GM13976 (cell line): ENCODE data around the gene EYS.

ENCODE experiments used
- DNase-seq: peaks from one replicate; pipeline ENCODE4 v3.0.0; 2012; ENCODE audit warnings: low spot score
- CTCF ChIP-seq: IDR thresholded peaks from 2 replicates; pipeline ENCODE4 v1.5.1; 2012; ENCODE audit warnings: borderline replicate concordance, mild to moderate bottlenecking; ENCODE audit not compliant: insufficient read depth; ENCODE audit errors: extremely low read depth, missing control alignments, control extremely low read depth
- in situ Hi-C: fragments of 300-500 bp; cut with MboI; formaldehyde crosslinking; loops from one replicate; pipeline ENCODE4 v1.12.0; 2022; ENCODE audit warnings: low sequenced_read_pairs, mixed read lengths, inconsistent platforms; ENCODE audit not compliant: unreplicated experiment

The EYS gene

GRCh38 chr6:64270083-64270482 is 1436.9 kb downstream of the EYS start:
- in situ Hi-C loops = no loop called here
- no peak for DNase-seq

GRCh38 chr6:64266351-64266821 is 1440.6 kb downstream of the EYS start:
- in situ Hi-C loops = no loop called here

More at GRCh38 chr6:64270083-64270482, 1436.9 kb downstream of the EYS start:
- TF ChIP-seq CTCF = no peak

GRCh38 chr6:64263778-64264177 is 1443.2 kb downstream of the EYS start:
- in situ Hi-C loops = no loop called here
- no peak for TF ChIP-seq CTCF
- no peak for DNase-seq

More at GRCh38 chr6:64266351-64266821, 1440.6 kb downstream of the EYS start:
- DNase-seq = peak; percentile 7
- no peak for TF ChIP-seq CTCF

- in situ Hi-C loops = no loop called here
- no peak for DNase-seq
- TF ChIP-seq CTCF = no peak
Observed at GRCh38 chr6:64259372-64259771, 1447.7 kb downstream of the EYS start.

- TF ChIP-seq CTCF = no peak
- DNase-seq = no peak
- in situ Hi-C loops = no loop called here
Observed at GRCh38 chr6:64258752-64259151, 1448.3 kb downstream of the EYS start.

GRCh38 chr6:64258302-64258701 is 1448.7 kb downstream of the EYS start:
- TF ChIP-seq CTCF = no peak
- in situ Hi-C loops = no loop called here
- no peak for DNase-seq

- TF ChIP-seq CTCF = no peak
- in situ Hi-C loops = no loop called here
- DNase-seq = no peak
Observed at GRCh38 chr6:64257586-64257985, 1449.4 kb downstream of the EYS start.
